RWPE2 (cell line): ENCODE data around the gene DEK.
A peak's percentile ranks its signal among the peaks of the same experiment; 100 is the strongest.

ENCODE experiments used
- ATAC-seq: fragments of 200-7000 bp; cut with Tn5 transposase; 3 replicates; pipeline ENCODE4 v1.9.1; 2021; ENCODE audit warnings: low read depth
- DNase-seq: peaks from one replicate; pipeline ENCODE4 v3.0.0-alpha.2; 2020; ENCODE audit warnings: low spot score
- H3K27ac ChIP-seq: fragments of 450-650 bp; 2 replicates; pipeline ENCODE4 v1.5.1; 2017; ENCODE audit warnings: mild to moderate bottlenecking; ENCODE audit not compliant: poor library complexity, severe bottlenecking
- H3K27me3 ChIP-seq: fragments of 250-450 bp; sonication (Bioruptor Pico); 2 replicates; pipeline ENCODE4 v1.5.1; 2021; ENCODE audit warnings: mild to moderate bottlenecking, moderate library complexity; ENCODE audit not compliant: insufficient read depth, poor library complexity, severe bottlenecking
- H3K36me3 ChIP-seq: fragments of 250-450 bp; sonication (Bioruptor Pico); 2 replicates; pipeline ENCODE4 v1.5.1; 2020; ENCODE audit warnings: low read depth, mild to moderate bottlenecking, moderate library complexity
- H3K4me1 ChIP-seq: fragments of 250-450 bp; sonication (Bioruptor Pico); 2 replicates; pipeline ENCODE4 v1.5.1; 2021; ENCODE audit warnings: mild to moderate bottlenecking, moderate library complexity; ENCODE audit not compliant: insufficient read depth, poor library complexity, severe bottlenecking
- H3K4me3 ChIP-seq: fragments of 250-450 bp; sonication (Bioruptor Pico); 2 replicates; pipeline ENCODE4 v1.5.1; 2021; ENCODE audit warnings: mild to moderate bottlenecking, moderate library complexity; ENCODE audit not compliant: severe bottlenecking
- H3K9me3 ChIP-seq: fragments of 250-450 bp; sonication (Bioruptor Pico); 2 replicates; pipeline ENCODE4 v1.5.1; 2021; ENCODE audit warnings: mild to moderate bottlenecking, moderate library complexity; ENCODE audit not compliant: severe bottlenecking
- TF ChIP-seq, protein P1 (sequence below): fragments of 450-650 bp; IDR thresholded peaks from one replicate; pipeline ENCODE4 v1.5.1; 2017; ENCODE audit warnings: mild to moderate bottlenecking, moderate library complexity; ENCODE audit not compliant: poor library complexity, severe bottlenecking

The DEK gene

DNA sequence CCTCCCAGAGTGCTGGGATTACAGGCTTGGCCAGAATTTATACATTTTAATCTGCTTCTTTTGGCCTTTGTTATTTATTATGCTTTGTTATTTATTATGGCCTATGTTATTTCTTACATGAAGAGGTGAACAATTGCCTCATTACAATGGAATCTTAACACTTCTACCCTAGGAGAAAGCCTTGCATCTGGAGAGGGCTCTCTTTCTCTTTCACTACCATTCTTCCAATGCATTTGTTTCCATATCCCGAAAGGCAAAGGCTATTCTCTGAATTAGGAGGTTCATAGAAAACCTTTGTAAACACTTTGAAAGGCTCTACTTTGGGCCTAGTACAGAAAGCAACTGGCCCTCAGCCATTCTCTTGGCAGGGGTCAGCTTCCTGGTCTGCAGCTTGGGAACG is 19.9 kb upstream of the DEK start:
- no peak overlapping the region for H3K27ac ChIP-seq
- DNase-seq, result no peak
- no peaks in the 10 kb centered on the region for H3K36me3 ChIP-seq
- peaks cover 2% of the 10 kb centered on the region for H3K4me1 ChIP-seq
- H3K9me3 ChIP-seq, result no peaks in the 10 kb centered on the region
- no peaks in the 10 kb centered on the region for H3K27me3 ChIP-seq
- ATAC-seq, result no peak
- TF ChIP-seq, protein P1, sequence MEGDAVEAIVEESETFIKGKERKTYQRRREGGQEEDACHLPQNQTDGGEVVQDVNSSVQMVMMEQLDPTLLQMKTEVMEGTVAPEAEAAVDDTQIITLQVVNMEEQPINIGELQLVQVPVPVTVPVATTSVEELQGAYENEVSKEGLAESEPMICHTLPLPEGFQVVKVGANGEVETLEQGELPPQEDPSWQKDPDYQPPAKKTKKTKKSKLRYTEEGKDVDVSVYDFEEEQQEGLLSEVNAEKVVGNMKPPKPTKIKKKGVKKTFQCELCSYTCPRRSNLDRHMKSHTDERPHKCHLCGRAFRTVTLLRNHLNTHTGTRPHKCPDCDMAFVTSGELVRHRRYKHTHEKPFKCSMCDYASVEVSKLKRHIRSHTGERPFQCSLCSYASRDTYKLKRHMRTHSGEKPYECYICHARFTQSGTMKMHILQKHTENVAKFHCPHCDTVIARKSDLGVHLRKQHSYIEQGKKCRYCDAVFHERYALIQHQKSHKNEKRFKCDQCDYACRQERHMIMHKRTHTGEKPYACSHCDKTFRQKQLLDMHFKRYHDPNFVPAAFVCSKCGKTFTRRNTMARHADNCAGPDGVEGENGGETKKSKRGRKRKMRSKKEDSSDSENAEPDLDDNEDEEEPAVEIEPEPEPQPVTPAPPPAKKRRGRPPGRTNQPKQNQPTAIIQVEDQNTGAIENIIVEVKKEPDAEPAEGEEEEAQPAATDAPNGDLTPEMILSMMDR, result no peak
- no peak overlapping the region for H3K4me3 ChIP-seq

DNA sequence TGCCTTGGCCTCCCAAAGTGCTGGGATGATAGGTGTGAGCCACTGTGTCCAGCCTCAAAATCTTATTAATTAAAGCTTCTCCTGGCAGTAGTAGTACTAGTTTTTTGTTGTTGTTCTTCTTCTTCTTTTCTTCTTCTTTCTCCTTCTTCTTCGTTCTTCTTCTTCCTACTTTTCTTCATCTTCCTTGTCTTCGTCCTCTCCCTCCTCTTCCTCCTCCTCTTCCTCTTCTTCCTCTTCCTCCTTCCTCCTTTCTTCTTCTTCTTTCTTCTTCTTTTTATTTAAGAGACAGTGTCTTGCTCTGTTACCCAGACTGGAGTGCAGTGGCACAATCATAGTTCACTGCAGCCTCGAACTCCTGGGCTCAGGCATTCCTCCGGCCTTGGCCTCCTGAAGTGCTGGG is 17.2 kb upstream of the DEK start:
- H3K4me3 ChIP-seq, result no peak overlapping the region
- H3K27ac ChIP-seq, result no peak overlapping the region
- no peak for DNase-seq
- no peaks in the 10 kb centered on the region for H3K36me3 ChIP-seq
- TF ChIP-seq, protein P1, result no peak
- peaks cover 19% of the 10 kb centered on the region for H3K27me3 ChIP-seq
- H3K9me3 ChIP-seq, result no peaks in the 10 kb centered on the region
- ATAC-seq, result no peak
- H3K4me1 ChIP-seq, result peaks cover 2% of the 10 kb centered on the region

DNA sequence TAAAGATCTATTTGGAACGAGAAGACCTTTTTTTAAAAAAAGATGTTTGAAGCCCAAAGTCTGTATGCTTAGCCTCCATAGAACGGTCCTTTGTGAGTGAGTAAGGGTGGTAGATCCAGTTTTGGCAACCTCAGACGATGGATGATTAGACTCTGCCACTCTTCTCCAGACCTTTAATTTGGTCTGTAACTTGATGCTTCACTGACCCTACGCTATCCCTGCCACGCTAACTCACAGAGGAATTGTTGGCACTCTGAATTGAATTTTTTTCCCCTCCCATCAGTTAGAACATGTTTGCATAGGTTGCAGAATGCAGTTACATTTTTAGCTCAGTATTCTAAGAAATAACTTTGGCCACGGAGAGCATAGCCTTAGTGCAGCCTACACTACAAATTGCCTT is 15.8 kb upstream of the DEK start:
- Histone ChIP-seq H3K27me3 (peaks cover 19% of the 10 kb centered on the region), H3K36me3 (no peaks in the 10 kb centered on the region), H3K4me3 (no peak overlapping the region), H3K4me1 (peaks cover 2% of the 10 kb centered on the region), H3K27ac (no peak overlapping the region), H3K9me3 (no peaks in the 10 kb centered on the region)
- TF ChIP-seq, protein P1, result no peak
- no peak for DNase-seq
- ATAC-seq, result peak; percentile 74

DNA sequence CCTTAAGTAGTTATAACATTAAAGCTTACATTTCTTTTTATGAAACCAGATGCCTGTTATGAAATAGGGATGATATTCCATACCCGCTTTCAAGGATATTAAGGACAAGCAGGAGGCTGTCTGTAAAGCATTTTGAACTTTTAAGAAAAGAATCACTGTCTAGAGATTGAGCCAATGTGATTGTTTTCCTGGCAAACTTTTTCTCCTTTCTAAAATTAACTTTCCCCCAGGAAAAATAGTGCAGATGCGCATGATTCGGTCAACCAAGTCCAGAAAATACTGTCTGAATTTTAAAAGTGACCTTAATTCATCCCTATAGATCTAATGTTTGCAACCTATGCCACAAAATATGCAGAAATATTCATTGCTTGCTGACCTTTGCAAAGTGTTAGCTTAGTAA is 15.1 kb upstream of the DEK start:
- DNase-seq, result no peak
- H3K36me3 ChIP-seq, result no peaks in the 10 kb centered on the region
- H3K27ac ChIP-seq, result no peak overlapping the region
- H3K27me3 ChIP-seq, result peaks cover 19% of the 10 kb centered on the region
- TF ChIP-seq, protein P1, result no peak
- no peaks in the 10 kb centered on the region for H3K9me3 ChIP-seq
- H3K4me3 ChIP-seq, result no peak overlapping the region
- ATAC-seq, result no peak
- H3K4me1 ChIP-seq, result peaks cover 2% of the 10 kb centered on the region

DNA sequence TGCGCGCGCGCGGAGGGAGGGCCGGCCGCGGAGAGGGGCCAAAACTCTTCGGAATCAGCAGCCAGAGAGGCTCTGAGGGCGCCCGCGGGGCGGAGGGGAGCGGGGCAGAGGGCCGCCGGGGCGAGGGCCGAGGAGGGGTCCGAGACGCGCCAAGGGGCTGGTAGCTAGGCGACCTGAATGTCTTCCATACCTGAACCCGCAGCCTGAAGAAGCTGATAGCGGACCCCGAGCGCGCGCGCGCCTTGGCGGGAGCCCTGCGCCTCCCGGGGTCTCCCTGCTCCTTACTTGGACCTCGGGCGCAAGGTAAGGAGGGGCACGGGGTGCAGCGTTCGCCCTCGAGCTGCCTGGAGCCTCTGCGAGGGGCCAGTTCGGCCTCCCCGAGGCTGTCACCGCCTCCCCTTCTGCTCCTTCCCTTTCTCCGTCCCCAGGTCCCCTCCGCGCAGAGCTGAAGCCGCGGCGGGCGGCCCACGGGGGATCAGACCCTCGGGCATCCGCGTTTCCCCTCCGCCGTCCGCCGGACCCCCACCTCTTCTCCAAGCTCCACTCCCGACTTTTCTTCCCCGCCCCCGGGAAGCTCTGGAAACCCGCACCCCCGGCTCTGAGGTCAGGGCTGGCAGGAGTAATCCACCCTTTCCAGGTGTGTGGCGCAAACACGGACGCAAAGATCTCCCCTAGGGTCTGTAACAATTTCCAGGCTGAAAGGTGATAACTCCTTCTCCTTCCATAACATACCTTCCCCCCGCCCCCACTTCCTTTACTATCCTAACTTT is 13.1 kb upstream of the DEK start:
- ATAC-seq (peak; percentile 52), DNase-seq (no peak)
- peak overlapping the region; percentile 31 for H3K4me3 ChIP-seq
- peaks cover 2% of the 10 kb centered on the region for H3K4me1 ChIP-seq
- H3K27me3 ChIP-seq, result peaks cover 19% of the 10 kb centered on the region
- TF ChIP-seq, protein P1, result no peak
- H3K36me3 ChIP-seq, result no peaks in the 10 kb centered on the region
- H3K27ac ChIP-seq, result no peak overlapping the region
- no peaks in the 10 kb centered on the region for H3K9me3 ChIP-seq
